GM19467 (cell line): ENCODE measurements around the gene KRTAP5-9.
"Not testable (repeated sequence)": the region's sequence is repeated elsewhere in the genome, so short reads cannot be mapped to it uniquely, and the experiment has no call there.

Experiments
- ATAC-seq: cut with Tn5 transposase; IDR thresholded peaks from one replicate; pipeline ENCODE4 v1.9.1; 2021; ENCODE audit warnings: mild to moderate bottlenecking, moderate library complexity; ENCODE audit not compliant: unreplicated experiment

KRTAP5-9 gene, protein sequence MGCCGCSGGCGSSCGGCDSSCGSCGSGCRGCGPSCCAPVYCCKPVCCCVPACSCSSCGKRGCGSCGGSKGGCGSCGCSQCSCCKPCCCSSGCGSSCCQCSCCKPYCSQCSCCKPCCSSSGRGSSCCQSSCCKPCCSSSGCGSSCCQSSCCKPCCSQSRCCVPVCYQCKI

DNA sequence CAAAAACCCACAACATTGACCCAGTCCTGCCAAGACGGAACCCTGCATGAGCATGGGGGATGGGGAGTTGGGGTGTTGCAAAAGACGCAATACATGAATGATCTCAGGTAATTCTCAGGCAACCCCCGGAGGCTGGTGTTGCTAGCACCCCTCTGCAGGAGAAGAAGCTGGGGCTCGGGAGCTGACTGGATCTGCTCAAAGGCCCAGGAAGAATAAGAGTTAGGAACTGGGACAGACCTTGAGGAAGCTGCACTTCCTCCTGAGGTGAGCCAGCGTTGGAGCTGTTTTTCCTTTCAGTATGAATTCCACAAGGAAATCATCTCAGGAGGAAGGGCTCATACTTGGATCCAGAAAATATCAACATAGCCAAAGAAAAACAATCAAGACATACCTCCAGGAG, at the start of gene KRTAP5-9:
Gene KRTAP5-9, plus strand, starts transcription at position 301 of the 400 bp plus-strand sequence. CDS start 238 bp downstream, outside the sequence.
- no peak for ATAC-seq

DNA sequence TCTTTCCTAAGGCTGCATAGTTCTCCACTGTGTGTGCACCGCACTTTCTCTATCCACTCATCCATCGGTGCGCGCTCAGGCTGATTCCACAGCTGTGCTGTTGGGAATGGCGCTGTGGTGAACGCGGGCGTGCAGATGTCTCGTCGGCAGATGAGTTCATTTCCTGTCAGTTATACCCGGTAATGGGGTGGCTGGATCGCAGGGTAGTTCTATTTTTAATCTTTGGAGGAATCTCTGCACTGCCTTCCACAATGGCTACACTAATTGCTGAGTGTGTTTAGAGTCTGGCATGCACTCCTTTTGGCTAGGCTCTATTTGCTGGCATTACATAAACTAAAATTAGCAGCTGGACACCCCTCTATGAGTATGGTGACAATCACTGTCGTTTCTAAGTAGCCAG, 49.1 kb upstream of the KRTAP5-9 start:
- no peak for ATAC-seq

DNA sequence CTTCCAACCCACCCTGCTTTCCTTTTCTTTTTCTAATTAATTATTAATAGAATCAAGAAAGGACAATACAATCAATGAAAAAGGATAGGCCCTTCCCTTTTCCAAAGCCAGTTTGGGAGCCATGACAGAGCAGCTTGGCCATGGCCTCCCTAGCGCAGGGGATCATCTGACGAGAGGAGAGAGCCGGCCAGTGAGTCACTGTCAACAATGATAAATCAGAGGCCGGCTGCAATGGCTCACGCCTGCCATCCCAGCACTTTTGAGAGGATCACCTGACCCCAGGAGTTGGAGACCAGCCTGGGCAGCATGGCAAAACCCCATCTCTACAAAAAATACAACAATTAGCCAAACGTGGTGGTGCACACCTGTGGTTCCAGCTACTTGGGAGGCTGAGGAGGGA, 48.7 kb upstream of the KRTAP5-9 start:
- ATAC-seq = no peak

DNA sequence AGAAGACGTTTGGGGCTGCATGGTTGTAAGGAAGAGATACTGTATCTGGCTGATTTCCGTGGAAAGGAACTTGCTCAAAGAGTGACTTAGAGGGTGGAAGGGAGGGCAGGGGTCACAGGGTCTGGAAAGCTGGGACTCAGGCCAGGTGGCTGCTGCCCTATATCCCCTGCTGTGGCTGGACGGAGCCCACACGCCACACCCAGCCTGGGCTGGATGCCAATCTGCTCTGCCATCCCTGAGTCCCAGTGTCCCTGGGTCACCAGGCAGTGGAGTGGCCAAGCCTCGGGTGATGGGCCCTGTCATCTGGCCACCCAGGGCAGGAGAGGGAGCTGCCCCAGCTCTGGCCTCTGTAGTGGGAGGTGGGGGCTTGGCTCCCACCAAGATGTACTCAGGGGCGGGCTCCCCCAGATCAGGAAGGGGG, 47.6 kb upstream of the KRTAP5-9 start:
- ATAC-seq = no peak

DNA sequence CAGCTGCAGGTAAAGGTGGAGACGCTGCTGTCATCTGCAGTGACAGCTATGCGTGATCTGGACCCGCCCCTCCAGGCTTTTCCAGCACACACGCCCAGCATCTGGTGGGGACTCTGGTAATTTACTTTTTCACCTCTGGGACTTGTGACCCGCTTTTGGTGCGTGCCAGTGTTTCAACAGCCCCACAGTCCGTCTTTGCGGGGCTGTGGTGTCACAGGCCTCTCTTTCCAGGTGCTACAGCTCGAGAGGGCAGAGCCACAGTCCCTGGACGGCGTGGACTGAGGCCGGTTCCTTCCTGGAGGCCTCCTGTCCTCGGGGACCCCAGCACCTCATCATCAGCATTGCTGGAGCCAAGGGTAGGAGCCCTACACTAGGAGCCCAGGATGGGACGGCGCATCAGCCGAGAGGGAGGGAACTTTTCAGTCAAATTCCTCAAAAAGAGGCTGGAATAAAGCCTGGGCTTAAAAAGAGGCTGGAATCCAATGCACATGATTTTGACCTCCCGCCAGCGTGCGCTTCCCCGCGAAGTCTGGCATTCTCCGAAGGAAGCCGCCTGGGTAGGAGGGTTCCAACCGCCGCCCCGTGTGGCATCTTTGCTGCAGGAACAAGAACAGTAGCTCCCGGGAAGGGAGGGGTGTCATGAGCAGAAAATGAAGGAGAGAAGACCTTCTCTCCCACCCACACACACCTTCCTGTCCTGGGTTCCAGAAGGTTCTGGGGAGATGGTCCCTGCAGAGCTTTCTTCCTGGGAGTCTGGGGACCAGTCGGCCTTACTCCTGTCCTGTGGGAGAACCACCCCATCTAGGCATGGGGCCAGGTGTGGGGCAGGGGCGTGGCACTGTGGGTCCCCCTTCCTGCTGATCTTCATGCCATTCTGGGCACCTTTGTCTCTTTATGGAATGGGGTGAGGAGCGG, 46.9 kb upstream of the KRTAP5-9 start:
- no peak for ATAC-seq

DNA sequence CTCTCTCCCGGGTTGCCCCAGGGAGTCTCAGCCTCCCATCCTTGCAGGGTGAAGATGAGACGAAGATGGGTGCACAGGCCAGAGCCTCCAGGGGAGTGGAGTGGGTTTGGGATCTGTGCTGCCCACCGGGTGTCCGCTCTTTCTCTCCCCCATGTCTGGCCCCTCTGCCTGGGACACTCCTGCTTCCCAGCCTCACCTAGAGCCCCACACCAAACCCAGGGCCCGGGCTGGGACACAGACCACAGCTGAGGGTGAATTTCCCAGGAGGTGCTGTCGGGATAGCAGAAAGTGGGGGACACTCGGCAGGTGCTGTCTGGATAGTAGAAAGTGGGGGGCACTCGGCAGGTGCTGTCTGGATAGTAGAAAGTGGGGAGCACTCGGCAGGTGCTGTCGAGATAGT, 46.2 kb upstream of the KRTAP5-9 start:
- ATAC-seq = no peak

DNA sequence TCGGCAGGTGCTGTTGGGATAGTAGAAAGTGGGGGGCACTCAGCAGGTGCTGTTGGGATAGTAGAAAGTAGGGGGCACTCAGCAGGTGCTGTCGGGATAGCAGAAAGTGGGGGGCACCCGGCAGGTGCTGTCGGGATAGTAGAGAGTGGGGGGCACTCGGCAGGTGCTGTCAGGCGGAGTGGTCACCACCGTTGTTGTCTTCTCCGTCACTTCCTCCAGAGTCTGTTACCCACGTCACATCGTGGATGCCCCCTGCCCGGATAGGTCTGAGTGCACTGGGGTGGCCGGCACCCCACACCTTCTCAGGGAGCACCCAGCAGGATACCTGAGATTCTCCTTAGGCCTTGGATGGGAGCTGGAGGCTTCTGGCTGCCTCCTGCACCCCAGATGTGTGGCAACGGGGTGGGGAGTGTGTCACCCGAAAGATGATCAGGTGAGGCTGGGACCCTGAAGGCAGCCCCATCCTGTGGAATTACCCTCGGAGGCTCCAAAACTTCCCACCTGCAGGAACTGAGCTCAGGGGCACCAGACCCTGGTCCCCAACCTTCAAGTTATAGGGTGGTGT, 45.3 kb upstream of the KRTAP5-9 start:
- no peak for ATAC-seq

DNA sequence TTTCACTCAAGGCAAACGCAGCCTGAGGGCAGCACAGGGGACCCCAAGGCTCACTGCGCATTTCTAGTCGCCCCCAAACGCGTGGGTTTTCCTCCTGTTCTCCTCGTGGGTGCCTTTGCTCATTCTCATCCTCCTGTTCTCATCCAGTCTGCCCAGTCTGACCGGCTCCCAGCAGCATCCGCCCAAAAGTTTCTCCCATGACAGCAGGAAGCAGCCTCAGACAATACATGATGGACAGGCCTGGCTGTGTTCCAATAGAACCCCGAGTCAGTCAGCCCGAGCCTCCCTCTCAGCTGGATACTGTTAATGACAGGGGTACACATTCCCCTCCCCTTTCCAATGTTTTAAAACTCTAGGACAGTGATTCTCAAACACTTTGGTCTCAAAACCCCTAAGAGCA, 43.7 kb upstream of the KRTAP5-9 start:
- no peak for ATAC-seq

DNA sequence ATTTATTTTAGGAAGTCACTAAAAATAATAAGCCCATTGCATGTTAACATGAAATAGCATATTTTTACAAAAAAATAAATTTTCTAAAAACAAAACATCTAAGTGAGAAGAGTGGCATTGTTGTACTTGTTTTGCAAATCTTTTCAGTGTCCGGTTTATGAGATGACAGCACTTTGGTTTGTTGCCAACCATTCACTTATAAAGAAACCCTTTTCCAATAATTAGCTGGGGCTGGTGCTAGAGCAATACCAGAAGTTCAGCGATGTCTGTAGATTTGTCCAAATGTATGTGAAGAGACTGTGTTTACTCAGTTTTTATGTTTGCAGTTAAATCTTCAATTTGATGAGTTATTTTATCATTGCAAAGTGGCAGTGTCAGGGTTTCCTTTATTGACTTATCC, 43.2 kb upstream of the KRTAP5-9 start:
- ATAC-seq = no peak

DNA sequence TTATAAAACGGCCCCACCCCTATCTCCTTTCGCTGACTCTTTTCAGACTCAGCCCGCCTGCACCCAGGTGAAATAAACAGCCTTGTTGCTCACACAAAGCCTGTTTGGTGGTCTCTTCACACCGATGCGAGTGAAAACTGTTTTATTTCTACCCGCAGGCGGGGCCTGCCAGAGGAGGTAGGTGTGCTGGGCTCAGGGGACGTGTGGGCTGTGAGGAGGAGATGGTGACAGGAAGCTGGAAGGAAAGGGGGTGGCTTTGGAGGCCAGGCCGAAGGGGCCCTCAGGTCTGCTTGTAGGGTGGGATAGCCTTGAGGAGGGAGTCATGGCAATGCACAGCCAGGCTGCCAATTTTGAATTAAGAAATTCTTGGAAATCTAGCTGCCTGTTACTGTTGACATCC, 42.4 kb upstream of the KRTAP5-9 start:
- no peak for ATAC-seq

DNA sequence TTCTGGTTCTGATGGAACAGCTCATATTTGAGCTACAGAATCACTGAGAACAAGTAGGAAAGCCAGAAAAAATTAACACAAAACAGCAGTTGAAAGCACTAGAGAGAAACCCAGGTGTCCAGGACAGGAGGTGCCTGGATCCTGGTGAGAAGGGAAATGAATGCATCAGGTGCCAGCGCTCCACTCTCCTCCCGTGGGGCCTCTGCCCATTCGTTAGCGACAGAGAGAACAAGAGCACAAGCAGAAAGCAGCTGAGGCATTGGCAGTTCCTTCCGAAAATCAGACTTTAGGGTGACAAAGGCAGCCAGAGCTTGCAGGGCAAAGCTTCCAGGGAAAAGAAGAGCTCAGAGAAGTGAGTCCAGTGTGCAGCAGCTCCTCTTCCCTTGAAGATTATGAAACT, 41.1 kb upstream of the KRTAP5-9 start:
- ATAC-seq = no peak

DNA sequence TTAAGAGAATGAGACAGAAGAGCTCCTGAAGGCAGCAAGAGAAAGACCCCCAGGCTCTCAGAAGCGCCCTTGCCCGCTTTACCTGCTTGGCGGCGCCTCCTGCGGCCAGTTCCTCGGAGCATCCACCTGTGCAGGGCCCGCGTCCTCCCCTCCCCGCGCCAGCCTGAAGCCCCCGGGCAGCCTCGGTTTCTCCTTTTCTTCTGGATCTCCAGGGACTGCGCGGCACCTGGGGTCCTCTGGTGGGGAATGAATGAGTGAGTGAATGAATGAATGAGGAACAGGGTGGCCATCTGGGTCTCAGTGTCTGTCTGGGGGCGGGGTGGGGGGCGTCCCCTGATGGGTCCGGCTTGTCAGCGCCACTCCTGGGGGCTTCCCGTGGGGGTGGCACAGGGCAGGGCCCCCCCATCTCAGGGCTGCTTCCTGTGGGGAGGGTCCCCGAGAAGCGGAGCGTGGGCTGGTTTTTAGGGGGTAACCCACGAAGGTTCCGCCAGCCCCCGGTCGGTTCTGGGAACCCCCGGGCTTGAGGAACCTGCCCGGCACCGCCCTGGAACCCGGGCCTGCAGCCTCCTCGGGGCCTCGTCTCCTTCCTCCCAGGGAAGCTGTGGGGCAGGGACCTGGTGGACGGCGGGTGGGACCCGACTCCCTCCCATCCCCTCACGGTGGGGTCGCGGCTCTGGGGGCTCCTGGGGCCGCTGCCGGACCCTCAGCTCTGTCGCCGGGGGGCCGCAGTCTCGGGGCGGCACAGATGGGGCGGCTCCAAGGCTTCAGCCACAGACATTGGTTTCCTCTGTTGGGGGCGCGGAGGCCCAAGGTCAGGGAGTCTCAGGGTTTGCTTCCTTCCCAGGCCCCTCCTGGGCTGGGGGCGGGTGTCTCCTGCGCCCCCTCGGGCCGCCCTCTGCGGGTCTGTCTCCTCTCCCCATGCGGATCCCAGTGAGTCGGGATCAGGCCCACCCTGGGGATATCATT, 29.4 kb upstream of the KRTAP5-9 start:
- ATAC-seq = no peak

DNA sequence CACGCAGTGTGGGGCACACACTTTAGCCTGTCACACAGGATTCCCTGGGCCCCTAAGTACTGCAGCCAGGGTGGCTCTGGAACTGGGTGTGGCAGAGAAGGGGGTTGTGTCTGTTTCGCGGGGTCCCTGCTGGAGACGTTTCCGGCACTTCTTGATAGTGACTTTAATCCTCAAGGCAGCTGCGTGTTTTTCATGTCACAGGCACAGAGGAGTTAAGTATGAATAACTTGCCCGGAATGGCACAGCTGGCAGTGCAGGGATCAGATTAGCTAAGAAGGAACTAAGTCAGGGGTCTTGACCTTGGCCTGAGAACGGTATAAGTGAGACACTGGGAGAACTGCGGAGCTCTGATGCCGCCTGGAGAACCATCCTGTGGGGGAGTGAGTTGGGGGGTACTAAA, 28.7 kb upstream of the KRTAP5-9 start:
- no peak for ATAC-seq

DNA sequence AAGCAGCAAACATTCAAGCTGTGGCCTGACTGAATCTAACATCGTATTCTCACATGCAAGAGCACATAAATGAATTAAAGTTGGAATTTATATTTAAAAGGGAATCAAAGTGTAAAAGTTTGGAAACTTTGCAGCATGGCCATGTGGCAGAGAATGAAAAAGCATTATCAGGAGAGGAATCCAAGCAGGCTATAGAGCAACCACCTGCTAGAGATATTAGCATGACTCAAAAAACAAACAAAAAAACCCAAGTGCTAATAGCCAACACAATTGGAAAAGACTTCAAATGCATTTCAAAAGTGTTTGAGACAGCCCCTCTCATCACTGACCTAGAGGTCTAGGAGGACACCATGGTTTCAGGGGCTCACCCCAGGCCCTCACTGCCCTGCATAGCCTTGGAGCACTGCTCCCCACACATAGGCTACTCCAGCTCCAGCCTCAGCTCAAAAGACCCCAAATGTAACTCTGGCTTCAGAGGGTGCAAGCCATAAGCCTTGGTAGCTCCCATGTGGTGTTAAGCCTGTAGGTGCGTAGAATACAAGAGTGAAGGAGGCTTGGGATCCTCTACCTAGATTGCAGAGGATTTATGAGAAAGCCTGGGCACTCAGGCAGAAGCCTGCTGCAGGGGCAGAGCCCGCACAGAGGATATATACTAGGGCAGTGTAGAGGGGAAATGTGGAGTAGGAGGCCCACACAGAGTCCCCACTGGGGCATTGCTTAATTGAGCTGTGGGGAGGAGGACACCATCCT, 22.9 kb upstream of the KRTAP5-9 start:
- ATAC-seq = no peak

DNA sequence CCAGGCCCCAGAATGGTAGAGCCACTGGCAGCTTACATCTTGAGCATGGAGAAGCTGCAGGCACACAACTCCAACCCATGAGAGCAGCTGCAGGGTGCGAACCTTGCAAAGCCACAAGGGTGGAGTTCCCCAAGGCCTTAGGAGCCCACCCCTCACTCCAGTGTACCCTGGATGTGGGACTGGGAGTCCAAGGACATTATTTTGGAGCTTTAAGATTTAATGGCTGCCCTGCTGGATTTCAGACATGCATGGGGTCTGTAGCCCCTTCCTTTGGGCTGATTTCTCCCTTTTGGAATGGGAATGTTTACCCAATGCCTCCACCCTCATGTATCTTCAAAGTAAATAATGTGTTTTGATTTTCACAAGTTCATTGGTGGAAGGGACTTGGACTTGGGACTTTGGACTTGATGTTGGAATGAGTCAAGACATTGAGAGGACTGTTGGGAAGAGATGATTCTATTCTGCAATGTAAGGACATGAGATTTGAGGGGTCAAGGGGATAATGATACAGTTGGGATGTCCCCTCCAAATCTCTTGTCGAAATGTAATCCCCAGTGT, 22.2 kb upstream of the KRTAP5-9 start:
- ATAC-seq = no peak

DNA sequence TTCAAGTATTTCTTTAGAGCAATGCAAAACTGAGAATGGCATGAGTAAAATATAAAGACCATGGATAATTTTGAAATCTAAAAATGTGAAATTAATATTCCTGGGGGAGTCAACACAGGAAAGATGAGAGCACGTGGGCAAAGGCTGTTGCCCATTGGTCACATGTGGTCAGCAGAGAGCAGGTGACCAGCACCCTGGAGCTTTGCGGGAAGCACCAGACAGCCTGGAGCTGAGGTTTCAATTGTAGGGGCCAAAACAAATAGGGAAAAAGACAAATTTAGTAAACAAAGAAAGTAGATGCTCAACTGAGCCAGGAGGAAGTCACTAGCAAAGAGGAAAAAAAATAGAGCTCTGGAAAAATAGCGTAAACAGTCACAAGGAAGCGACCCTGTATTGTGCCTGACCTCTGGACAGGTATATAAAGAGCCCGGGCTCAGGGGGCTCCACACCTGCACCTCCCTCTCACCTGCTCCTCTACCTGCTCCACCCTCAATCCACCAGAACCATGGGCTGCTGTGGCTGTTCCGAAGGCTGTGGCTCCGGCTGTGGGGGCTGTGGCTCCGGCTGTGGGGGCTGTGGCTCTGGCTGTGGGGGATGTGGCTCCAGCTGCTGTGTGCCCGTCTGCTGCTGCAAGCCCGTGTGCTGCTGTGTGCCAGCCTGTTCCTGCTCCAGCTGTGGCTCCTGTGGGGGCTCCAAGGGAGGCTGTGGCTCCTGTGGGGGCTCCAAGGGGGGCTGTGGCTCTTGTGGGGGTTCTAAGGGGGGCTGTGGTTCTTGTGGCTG, 21.2 kb upstream of the KRTAP5-9 start, which contains the start of gene KRTAP5-7:
Gene KRTAP5-7, plus strand, starts transcription at position 472 of the 780 bp plus-strand sequence. Its CDS starts 34 bp downstream, at position 506.
- not testable (repeated sequence) for ATAC-seq

DNA sequence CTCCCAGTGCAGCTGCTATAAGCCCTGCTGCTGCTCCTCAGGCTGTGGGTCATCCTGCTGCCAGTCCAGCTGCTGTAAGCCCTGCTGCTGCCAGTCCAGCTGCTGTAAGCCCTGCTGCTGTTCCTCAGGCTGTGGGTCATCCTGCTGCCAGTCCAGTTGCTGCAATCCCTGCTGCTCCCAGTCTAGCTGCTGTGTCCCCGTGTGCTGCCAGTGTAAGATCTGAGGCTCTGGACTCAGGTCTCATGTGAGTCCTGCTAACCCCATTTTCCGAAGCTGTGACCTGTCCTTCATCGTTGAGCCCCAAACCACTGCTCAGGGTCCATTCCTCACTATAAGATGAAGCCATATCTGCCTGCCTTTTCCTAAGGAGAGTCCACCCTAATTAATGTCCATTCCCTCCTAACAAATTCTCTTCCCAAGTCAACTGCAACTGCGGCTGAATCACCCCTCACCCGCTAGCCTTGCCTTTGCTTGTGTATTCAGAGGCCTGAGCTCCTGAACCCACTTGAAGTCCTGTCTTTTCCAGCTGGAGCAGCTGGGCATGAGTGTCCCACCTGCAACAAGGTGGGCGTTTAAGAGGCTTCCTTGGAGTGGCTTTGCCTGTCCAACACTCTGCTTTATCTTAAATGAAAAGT, 20.5 kb upstream of the KRTAP5-9 start:
- no peak for ATAC-seq

DNA sequence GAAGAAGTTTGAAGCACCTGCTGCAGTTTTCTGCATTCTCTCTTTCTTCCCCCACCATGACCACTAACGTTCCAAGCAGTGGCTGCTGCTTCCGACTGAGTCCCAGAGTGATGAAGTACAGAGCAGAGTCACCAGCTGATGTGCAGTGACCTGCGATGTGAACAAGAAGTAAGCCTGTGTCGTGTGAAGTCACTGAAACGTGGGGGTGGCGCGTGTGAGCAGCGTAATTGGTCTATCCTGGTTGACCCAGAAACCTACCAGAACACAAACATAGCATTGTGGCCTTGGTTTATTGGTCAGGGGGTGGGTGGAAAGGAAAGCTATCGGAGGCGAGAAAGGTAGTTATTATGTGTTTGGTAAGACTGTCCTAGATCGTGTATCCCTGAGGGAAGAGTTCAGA, 17.6 kb upstream of the KRTAP5-9 start:
- ATAC-seq = no peak
